ENCODE results near the gene SEPTIN11.

GRCh38 chr4:76948443-76949275 is 893 bp upstream of the SEPTIN11 start:
- TF ChIP-seq PATZ1 (CRISPR knock-in tag; IDR thresholded peaks at IDR 0.05; ENCODE audit: borderline replicate concordance), result no peak
- no peak for TF ChIP-seq ZFP3 (CRISPR knock-in tag; IDR thresholded peaks at IDR 0.05)
- TF ChIP-seq ARNTL (CRISPR knock-in tag; IDR thresholded peaks at IDR 0.05; ENCODE audit: borderline replicate concordance, low read depth), result no peak
- no peak for TF ChIP-seq CREB5 (CRISPR knock-in tag; IDR thresholded peaks at IDR 0.05; ENCODE audit: low read depth)
- no peak for TF ChIP-seq ESRRG (CRISPR knock-in tag; IDR thresholded peaks at IDR 0.05)
